ENCODE data around the gene PET117. TPM values are rescaled to one million over a fixed set of nuclear protein-coding genes. Genes with fewer than 3 reads are reported as not detected.
"Not testable (repeated sequence)": the region's sequence is repeated elsewhere in the genome, so short reads cannot be mapped to it uniquely, and the experiment has no call there.

The PET117 gene
- total RNA-seq, 1 donor from 2014 or later: 5.7 TPM

- H3K9me3 ChIP-seq (ENCODE audit: control insufficient read depth in 3 of 3, low read length in 3 of 3): no peaks in the 10 kb centered on the region
Measured at GRCh38 chr20:18176318-18176785, 38.7 kb downstream of the PET117 start.

GRCh38 chr20:18180366-18180765 lies 42.7 kb downstream of the PET117 start:
- H3K27ac ChIP-seq (ENCODE audit: low read depth, low read length); H3K9ac ChIP-seq (ENCODE audit: low read depth in 1 of 3, low read length in 3 of 3); H3K4me1 ChIP-seq (ENCODE audit: control insufficient read depth in 3 of 3, insufficient read depth in 3 of 3, low read length in 3 of 3); H3K4me3 ChIP-seq (ENCODE audit: low read length in 3 of 3); H3K9me3 ChIP-seq (ENCODE audit: control insufficient read depth in 3 of 3, low read length in 3 of 3); H3K27me3 ChIP-seq (ENCODE audit: control insufficient read depth in 3 of 3, insufficient read depth in 3 of 3, low read length in 3 of 3): not testable (repeated sequence)
- peaks cover 9 to 29% (median 27%) of the 10 kb centered on the region in 3 donors for H3K36me3 ChIP-seq (ENCODE audit: control insufficient read depth in 3 of 3, insufficient read depth in 3 of 3, low read length in 3 of 3)

More at GRCh38 chr20:18176318-18176785, 38.7 kb downstream of the PET117 start:
- H3K4me3 ChIP-seq (ENCODE audit: low read length in 3 of 3): no peak overlapping the region
- H3K27ac ChIP-seq (ENCODE audit: low read depth, low read length): no peak overlapping the region
- no peak overlapping the region for H3K9ac ChIP-seq (ENCODE audit: low read depth in 1 of 3, low read length in 3 of 3)
- no peaks in the 10 kb centered on the region for H3K4me1 ChIP-seq (ENCODE audit: control insufficient read depth in 3 of 3, insufficient read depth in 3 of 3, low read length in 3 of 3)
- no peaks in the 10 kb centered on the region for H3K27me3 ChIP-seq (ENCODE audit: control insufficient read depth in 3 of 3, insufficient read depth in 3 of 3, low read length in 3 of 3)
- H3K36me3 ChIP-seq (ENCODE audit: control insufficient read depth in 3 of 3, insufficient read depth in 3 of 3, low read length in 3 of 3): peaks cover 2 to 7% (median 4%) of the 10 kb centered on the region in 3 donors

- Histone ChIP-seq H3K4me1 (ENCODE audit: control insufficient read depth in 3 of 3, insufficient read depth in 3 of 3, low read length in 3 of 3) (no peaks in the 10 kb centered on the region), H3K4me3 (ENCODE audit: low read length in 3 of 3) (no peak overlapping the region), H3K9me3 (ENCODE audit: control insufficient read depth in 3 of 3, low read length in 3 of 3) (no peaks in the 10 kb centered on the region), H3K27me3 (ENCODE audit: control insufficient read depth in 3 of 3, insufficient read depth in 3 of 3, low read length in 3 of 3) (no peaks in the 10 kb centered on the region), H3K36me3 (ENCODE audit: control insufficient read depth in 3 of 3, insufficient read depth in 3 of 3, low read length in 3 of 3) (peaks cover 10 to 31% (median 31%) of the 10 kb centered on the region in 3 donors), H3K27ac (ENCODE audit: low read depth, low read length) (no peak overlapping the region), H3K9ac (ENCODE audit: low read depth in 1 of 3, low read length in 3 of 3) (no peak overlapping the region)
Measured at GRCh38 chr20:18180815-18181214, 43.2 kb downstream of the PET117 start.

- no peaks in the 10 kb centered on the region for H3K9me3 ChIP-seq (ENCODE audit: control insufficient read depth in 3 of 3, low read length in 3 of 3)
- no peaks in the 10 kb centered on the region for H3K27me3 ChIP-seq (ENCODE audit: control insufficient read depth in 3 of 3, insufficient read depth in 3 of 3, low read length in 3 of 3)
- H3K4me1 ChIP-seq (ENCODE audit: control insufficient read depth in 3 of 3, insufficient read depth in 3 of 3, low read length in 3 of 3): peaks cover 0 to 3% (median 0%) of the 10 kb centered on the region in 3 donors
- H3K4me3 ChIP-seq (ENCODE audit: low read length in 3 of 3): no peak overlapping the region
- no peak overlapping the region for H3K9ac ChIP-seq (ENCODE audit: low read depth in 1 of 3, low read length in 3 of 3)
- peaks cover 30 to 55% (median 54%) of the 10 kb centered on the region in 3 donors for H3K36me3 ChIP-seq (ENCODE audit: control insufficient read depth in 3 of 3, insufficient read depth in 3 of 3, low read length in 3 of 3)
- no peak overlapping the region for H3K27ac ChIP-seq (ENCODE audit: low read depth, low read length)
Measured at GRCh38 chr20:18187020-18187419, 49.4 kb downstream of the PET117 start.

GRCh38 chr20:18188434-18188833 lies 50.8 kb downstream of the PET117 start:
- Histone ChIP-seq H3K27ac (ENCODE audit: low read depth, low read length) (no peak overlapping the region), H3K9me3 (ENCODE audit: control insufficient read depth in 3 of 3, low read length in 3 of 3) (no peaks in the 10 kb centered on the region), H3K9ac (ENCODE audit: low read depth in 1 of 3, low read length in 3 of 3) (peak overlapping the region in 1 of 3 donors; percentile 52), H3K4me3 (ENCODE audit: low read length in 3 of 3) (no peak overlapping the region), H3K4me1 (ENCODE audit: control insufficient read depth in 3 of 3, insufficient read depth in 3 of 3, low read length in 3 of 3) (peaks cover 0 to 3% (median 0%) of the 10 kb centered on the region in 3 donors), H3K27me3 (ENCODE audit: control insufficient read depth in 3 of 3, insufficient read depth in 3 of 3, low read length in 3 of 3) (no peaks in the 10 kb centered on the region), H3K36me3 (ENCODE audit: control insufficient read depth in 3 of 3, insufficient read depth in 3 of 3, low read length in 3 of 3) (peaks cover 24 to 50% (median 45%) of the 10 kb centered on the region in 3 donors)

GRCh38 chr20:18190338-18191233 lies 52.9 kb downstream of the PET117 start:
- Histone ChIP-seq H3K27ac (ENCODE audit: low read depth, low read length) (no peak overlapping the region), H3K4me3 (ENCODE audit: low read length in 3 of 3) (no peak overlapping the region), H3K36me3 (ENCODE audit: control insufficient read depth in 3 of 3, insufficient read depth in 3 of 3, low read length in 3 of 3) (peaks cover 21 to 33% (median 26%) of the 10 kb centered on the region in 3 donors), H3K4me1 (ENCODE audit: control insufficient read depth in 3 of 3, insufficient read depth in 3 of 3, low read length in 3 of 3) (peaks cover 0 to 3% (median 0%) of the 10 kb centered on the region in 3 donors), H3K27me3 (ENCODE audit: control insufficient read depth in 3 of 3, insufficient read depth in 3 of 3, low read length in 3 of 3) (no peaks in the 10 kb centered on the region), H3K9ac (ENCODE audit: low read depth in 1 of 3, low read length in 3 of 3) (no peak overlapping the region), H3K9me3 (ENCODE audit: control insufficient read depth in 3 of 3, low read length in 3 of 3) (no peaks in the 10 kb centered on the region)

GRCh38 chr20:18191306-18191705 lies 53.6 kb downstream of the PET117 start:
- Histone ChIP-seq H3K9ac (ENCODE audit: low read depth in 1 of 3, low read length in 3 of 3) (no peak overlapping the region), H3K4me3 (ENCODE audit: low read length in 3 of 3) (no peak overlapping the region), H3K27me3 (ENCODE audit: control insufficient read depth in 3 of 3, insufficient read depth in 3 of 3, low read length in 3 of 3) (no peaks in the 10 kb centered on the region), H3K4me1 (ENCODE audit: control insufficient read depth in 3 of 3, insufficient read depth in 3 of 3, low read length in 3 of 3) (peaks cover 0 to 3% (median 0%) of the 10 kb centered on the region in 3 donors), H3K36me3 (ENCODE audit: control insufficient read depth in 3 of 3, insufficient read depth in 3 of 3, low read length in 3 of 3) (peaks cover 16 to 26% (median 19%) of the 10 kb centered on the region in 3 donors), H3K27ac (ENCODE audit: low read depth, low read length) (no peak overlapping the region), H3K9me3 (ENCODE audit: control insufficient read depth in 3 of 3, low read length in 3 of 3) (no peaks in the 10 kb centered on the region)

Small RNA genes within 50 kb of the gene (small RNA-seq; reads per million reads assigned to genes)
- gene RF00019: not detected
- gene RNU7-137P: not detected

Other genes starting within 250 kb of the PET117 start
- gene SNX5, start 169.1 kb upstream of the PET117 start, total RNA-seq: 95.0 TPM
- 6.8 TPM for gene MGME1, start 168.8 kb upstream of the PET117 start, total RNA-seq
- not detected for gene OVOL2, start 79.9 kb upstream of the PET117 start, total RNA-seq
- 19.8 TPM for gene KAT14, start within 50 bp of the PET117 start, total RNA-seq
- 16.7 TPM for gene ZNF133, start 150.7 kb downstream of the PET117 start, total RNA-seq

Measured in skeletal muscle tissue (tissue), 5 donors.